NOMO-1 (cell line): ENCODE data around the gene NTRK1.

Source experiments
- DNase-seq, 2 experiments: peaks; one replicate each; lab custom pipeline; 2025; ENCODE audit not compliant: unreplicated experiment in 2 of 2; lab: John Stamatoyannopoulos, UW

The NTRK1 gene

GRCh38 chr1:156854634-156855033 lies 6.0 kb upstream of the NTRK1 start:
- DNase-seq, result no peak

GRCh38 chr1:156856282-156856785 lies 4.3 kb upstream of the NTRK1 start:
- DNase-seq, result peak in 1 of 2 experiments; percentile 22

GRCh38 chr1:156857532-156857931 lies 3.1 kb upstream of the NTRK1 start:
- DNase-seq, result no peak

- DNase-seq, result no peak
Measured at GRCh38 chr1:156858555-156858956, 2.1 kb upstream of the NTRK1 start.

GRCh38 chr1:156858959-156859522 lies 1.6 kb upstream of the NTRK1 start, which contains the start of gene INSRR:
Gene INSRR, minus strand, starts transcription at chr1:156859117. Its CDS starts 496 bp downstream, at chr1:156858621.
- DNase-seq, result no peak

- DNase-seq, result peak in 1 of 2 experiments; percentile 14
Measured at GRCh38 chr1:156859523-156860112, 1.0 kb upstream of the NTRK1 start.

- DNase-seq, result peak; percentile 19 to 22
Measured at GRCh38 chr1:156860113-156860627, 495 bp upstream of the NTRK1 start.

- no peak for DNase-seq
Measured at GRCh38 chr1:156862584-156862983, 1.9 kb downstream of the NTRK1 start.

GRCh38 chr1:156862997-156863599 lies 2.4 kb downstream of the NTRK1 start:
- no peak for DNase-seq

GRCh38 chr1:156863631-156864030 lies 3.0 kb downstream of the NTRK1 start:
- DNase-seq, result no peak

GRCh38 chr1:156864796-156865195 lies 4.1 kb downstream of the NTRK1 start:
- DNase-seq, result no peak

GRCh38 chr1:156865258-156865657 lies 4.6 kb downstream of the NTRK1 start:
- DNase-seq, result no peak

GRCh38 chr1:156865865-156866248 lies 5.2 kb downstream of the NTRK1 start:
- no peak for DNase-seq

- DNase-seq, result no peak
Measured at GRCh38 chr1:156866249-156866909, 5.7 kb downstream of the NTRK1 start.

GRCh38 chr1:156868341-156868740 lies 7.7 kb downstream of the NTRK1 start:
- DNase-seq, result no peak

GRCh38 chr1:156869455-156869854 lies 8.8 kb downstream of the NTRK1 start:
- no peak for DNase-seq

GRCh38 chr1:156873659-156874058 lies 13.0 kb downstream of the NTRK1 start:
- DNase-seq, result no peak

GRCh38 chr1:156874142-156874541 lies 13.5 kb downstream of the NTRK1 start:
- no peak for DNase-seq

GRCh38 chr1:156874572-156875340 lies 14.1 kb downstream of the NTRK1 start:
- DNase-seq, result no peak

GRCh38 chr1:156875341-156875615 lies 14.6 kb downstream of the NTRK1 start:
- no peak for DNase-seq

GRCh38 chr1:156876281-156876680 lies 15.6 kb downstream of the NTRK1 start:
- DNase-seq, result no peak
